KMS-11 (cell line): ENCODE results near the gene HMGXB3.

Source experiments
- H2AFZ ChIP-seq: fragments of 200-600 bp; sonication (generic); 2 replicates; pipeline ENCODE4 v1.6.1; 2016; ENCODE audit warnings: antibody characterized with exemption, mixed run types, low read depth
- H3K27ac ChIP-seq: fragments of 200-600 bp; sonication (generic); 2 replicates; pipeline ENCODE4 v1.6.1; 2016; ENCODE audit warnings: mild to moderate bottlenecking, mixed run types
- H3K27me3 ChIP-seq: fragments of 200-600 bp; sonication (generic); 2 replicates; pipeline ENCODE4 v1.6.1; 2017; ENCODE audit warnings: mild to moderate bottlenecking, low read depth, mixed run types, moderate library complexity; ENCODE audit not compliant: insufficient read depth
- H3K36me3 ChIP-seq: fragments of 200-600 bp; sonication (generic); 2 replicates; pipeline ENCODE4 v1.6.1; 2017; ENCODE audit warnings: mild to moderate bottlenecking, mixed run types; ENCODE audit not compliant: insufficient read depth
- H3K4me1 ChIP-seq: fragments of 200-600 bp; sonication (generic); 2 replicates; pipeline ENCODE4 v1.6.1; 2016; ENCODE audit warnings: mild to moderate bottlenecking, low read depth, mixed run types; ENCODE audit not compliant: poor library complexity, severe bottlenecking
- H3K4me2 ChIP-seq: fragments of 200-600 bp; sonication (generic); 2 replicates; pipeline ENCODE4 v1.7.0; 2016; ENCODE audit warnings: mild to moderate bottlenecking, mixed run types
- H3K4me3 ChIP-seq: fragments of 200-600 bp; sonication (generic); IDR thresholded peaks from 2 replicates; pipeline ENCODE4 v1.6.1; 2017; ENCODE audit warnings: low read depth, low read length, mixed read lengths; ENCODE audit not compliant: insufficient read depth
- H3K79me2 ChIP-seq: fragments of 200-600 bp; sonication (generic); 2 replicates; pipeline ENCODE4 v1.6.1; 2016; ENCODE audit warnings: low read depth, mixed run types; ENCODE audit not compliant: insufficient read depth
- H3K9ac ChIP-seq: fragments of 200-600 bp; sonication (generic); 2 replicates; pipeline ENCODE4 v1.6.1; 2016; ENCODE audit warnings: mild to moderate bottlenecking, mixed run types
- H4K20me1 ChIP-seq: fragments of 200-600 bp; sonication (generic); 2 replicates; pipeline ENCODE4 v1.6.1; 2016; ENCODE audit warnings: mild to moderate bottlenecking, mixed run types; ENCODE audit not compliant: insufficient read depth
- TF ChIP-seq, protein P1 (sequence below): fragments of 200-600 bp; sonication (generic); conservative IDR thresholded peaks from 2 replicates; pipeline ENCODE4 v1.6.1; 2017; ENCODE audit warnings: low read depth, mild to moderate bottlenecking, antibody characterized with exemption, low read length, moderate library complexity, mixed read lengths

Gene HMGXB3

GRCh38 chr5:149979896-149980295, 20.6 kb upstream of the HMGXB3 start:
- no peak overlapping the region for H3K4me2 ChIP-seq
- H3K27me3 ChIP-seq: no peaks in the 10 kb centered on the region
- no peak overlapping the region for H2AFZ ChIP-seq
- no peaks in the 10 kb centered on the region for H3K4me1 ChIP-seq
- no peak overlapping the region for H3K27ac ChIP-seq
- H4K20me1 ChIP-seq: no peaks in the 10 kb centered on the region
- TF ChIP-seq, protein P1, sequence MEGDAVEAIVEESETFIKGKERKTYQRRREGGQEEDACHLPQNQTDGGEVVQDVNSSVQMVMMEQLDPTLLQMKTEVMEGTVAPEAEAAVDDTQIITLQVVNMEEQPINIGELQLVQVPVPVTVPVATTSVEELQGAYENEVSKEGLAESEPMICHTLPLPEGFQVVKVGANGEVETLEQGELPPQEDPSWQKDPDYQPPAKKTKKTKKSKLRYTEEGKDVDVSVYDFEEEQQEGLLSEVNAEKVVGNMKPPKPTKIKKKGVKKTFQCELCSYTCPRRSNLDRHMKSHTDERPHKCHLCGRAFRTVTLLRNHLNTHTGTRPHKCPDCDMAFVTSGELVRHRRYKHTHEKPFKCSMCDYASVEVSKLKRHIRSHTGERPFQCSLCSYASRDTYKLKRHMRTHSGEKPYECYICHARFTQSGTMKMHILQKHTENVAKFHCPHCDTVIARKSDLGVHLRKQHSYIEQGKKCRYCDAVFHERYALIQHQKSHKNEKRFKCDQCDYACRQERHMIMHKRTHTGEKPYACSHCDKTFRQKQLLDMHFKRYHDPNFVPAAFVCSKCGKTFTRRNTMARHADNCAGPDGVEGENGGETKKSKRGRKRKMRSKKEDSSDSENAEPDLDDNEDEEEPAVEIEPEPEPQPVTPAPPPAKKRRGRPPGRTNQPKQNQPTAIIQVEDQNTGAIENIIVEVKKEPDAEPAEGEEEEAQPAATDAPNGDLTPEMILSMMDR: no peak
- H3K9ac ChIP-seq: no peak overlapping the region
- H3K79me2 ChIP-seq: no peaks in the 10 kb centered on the region
- no peaks in the 10 kb centered on the region for H3K36me3 ChIP-seq
- H3K4me3 ChIP-seq: no peak overlapping the region

DNA sequence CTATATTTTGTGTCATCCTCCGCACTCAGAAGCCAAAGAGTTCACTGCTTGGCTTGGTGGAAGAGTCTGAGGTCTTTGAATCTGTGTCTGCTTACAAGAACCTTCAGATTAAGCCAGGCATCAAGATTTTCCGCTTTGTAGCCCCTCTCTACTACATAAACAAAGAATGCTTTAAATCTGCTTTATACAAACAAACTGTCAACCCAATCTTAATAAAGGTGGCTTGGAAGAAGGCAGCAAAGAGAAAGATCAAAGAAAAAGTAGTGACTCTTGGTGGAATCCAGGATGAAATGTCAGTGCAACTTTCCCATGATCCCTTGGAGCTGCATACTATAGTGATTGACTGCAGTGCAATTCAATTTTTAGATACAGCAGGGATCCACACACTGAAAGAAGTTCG, 19.3 kb upstream of the HMGXB3 start:
- H3K4me2 ChIP-seq: no peak overlapping the region
- TF ChIP-seq, protein P1: no peak
- no peaks in the 10 kb centered on the region for H4K20me1 ChIP-seq
- no peaks in the 10 kb centered on the region for H3K36me3 ChIP-seq
- H3K27me3 ChIP-seq: no peaks in the 10 kb centered on the region
- no peak overlapping the region for H3K4me3 ChIP-seq
- no peaks in the 10 kb centered on the region for H3K79me2 ChIP-seq
- H3K4me1 ChIP-seq: no peaks in the 10 kb centered on the region
- no peak overlapping the region for H3K27ac ChIP-seq
- H3K9ac ChIP-seq: no peak overlapping the region
- H2AFZ ChIP-seq: no peak overlapping the region

DNA sequence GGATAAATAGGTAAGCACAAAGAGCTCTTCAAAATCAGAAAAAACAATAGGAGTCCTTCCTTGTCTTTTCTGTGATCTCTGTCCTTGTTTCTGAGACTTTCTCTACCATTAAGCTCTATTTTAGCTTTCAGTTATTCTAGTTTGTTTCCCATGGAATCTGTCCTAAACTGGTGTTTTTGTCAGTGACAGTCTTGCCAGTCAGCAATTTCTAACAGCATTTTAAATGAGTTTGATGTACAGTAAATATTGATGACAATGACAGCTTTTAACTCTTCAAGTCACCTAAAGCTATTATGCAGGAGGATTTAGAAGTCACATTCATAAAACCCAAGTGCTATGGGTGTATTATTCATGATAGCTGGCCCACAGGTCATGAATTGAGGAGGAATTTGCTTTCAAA, 18.0 kb upstream of the HMGXB3 start:
- Histone ChIP-seq H3K4me1 (no peaks in the 10 kb centered on the region), H3K27me3 (no peaks in the 10 kb centered on the region), H3K9ac (no peak overlapping the region), H2AFZ (no peak overlapping the region), H3K27ac (no peak overlapping the region), H4K20me1 (no peaks in the 10 kb centered on the region), H3K79me2 (no peaks in the 10 kb centered on the region), H3K4me3 (no peak overlapping the region), H3K36me3 (no peaks in the 10 kb centered on the region), H3K4me2 (no peak overlapping the region)
- TF ChIP-seq, protein P1: no peak

GRCh38 chr5:149988126-149988525, 12.4 kb upstream of the HMGXB3 start:
- Histone ChIP-seq H3K4me1 (no peaks in the 10 kb centered on the region), H4K20me1 (no peaks in the 10 kb centered on the region), H3K36me3 (no peaks in the 10 kb centered on the region), H3K27ac (no peak overlapping the region), H3K9ac (no peak overlapping the region), H3K4me3 (no peak overlapping the region), H3K79me2 (no peaks in the 10 kb centered on the region), H3K4me2 (no peak overlapping the region), H3K27me3 (no peaks in the 10 kb centered on the region), H2AFZ (no peak overlapping the region)
- TF ChIP-seq, protein P1: no peak
